PC-9 (cell line): ENCODE data around the gene HS3ST4. TPM values are rescaled to one million over a fixed set of nuclear protein-coding genes. Genes with fewer than 3 reads are reported as not detected.

Experiments used
- BruUV-seq: library from RNA; stranded (reverse); fragments of 400-500 nt; replicated peaks from 2 replicates; lab custom pipeline; 2021; lab: Mats Ljungman, UMichigan
- CTCF ChIA-PET: fragments of 300-600 bp; sonication (Branson Sonifier 250); formaldehyde crosslinking; loops from one replicate; lab custom pipeline; 2022; ENCODE audit warnings: antibody characterized with exemption; lab: Charles Lee
- POLR2A ChIA-PET: fragments of 300-600 bp; sonication (Branson Sonifier 250); formaldehyde crosslinking; loops from one replicate; lab custom pipeline; 2022; ENCODE audit warnings: antibody characterized with exemption; ENCODE audit not compliant: unreplicated experiment; lab: Charles Lee
- DNase-seq, 2 experiments: peaks; one replicate each; pipeline versions ENCODE4 v3.0.0 to v3.0.0-alpha.2; 2015 to 2022; ENCODE audit warnings: mixed read lengths in 1 of 2
- H2AFZ ChIP-seq: fragments of 200-600 bp; sonication (generic); 2 replicates; pipeline ENCODE4 v1.8.1; 2017; ENCODE audit warnings: antibody characterized with exemption
- H3F3A ChIP-seq: fragments of 200-600 bp; sonication (generic); 2 replicates; pipeline ENCODE4 v1.8.1; 2017; ENCODE audit warnings: antibody characterized with exemption, mild to moderate bottlenecking, low read depth; ENCODE audit not compliant: insufficient read depth
- H3K27ac ChIP-seq: fragments of 200-600 bp; sonication (generic); 2 replicates; pipeline ENCODE4 v1.6.1; 2016; ENCODE audit warnings: mixed run types
- H3K27me3 ChIP-seq: fragments of 200-600 bp; sonication (generic); 2 replicates; pipeline ENCODE4 v1.6.1; 2016; ENCODE audit warnings: low read depth, mixed run types; ENCODE audit not compliant: insufficient read depth
- H3K36me3 ChIP-seq: fragments of 200-600 bp; sonication (generic); 2 replicates; pipeline ENCODE4 v1.6.1; 2016; ENCODE audit warnings: low read depth, mixed run types
- H3K4me1 ChIP-seq: fragments of 200-600 bp; sonication (generic); replicated peaks from 2 replicates; pipeline ENCODE4 v1.6.1; 2016; ENCODE audit warnings: mixed run types; ENCODE audit not compliant: insufficient read depth
- H3K4me2 ChIP-seq: fragments of 200-600 bp; sonication (generic); 2 replicates; pipeline ENCODE4 v1.6.1; 2017; ENCODE audit warnings: mixed run types
- H3K4me3 ChIP-seq: fragments of 200-600 bp; sonication (generic); 2 replicates; pipeline ENCODE4 v1.6.1; 2016; ENCODE audit warnings: mixed run types
- H3K79me2 ChIP-seq: fragments of 200-600 bp; sonication (generic); 2 replicates; pipeline ENCODE4 v1.6.1; 2017; ENCODE audit warnings: low read depth, mixed run types
- H3K9me2 ChIP-seq: fragments of 200-600 bp; sonication (generic); 2 replicates; pipeline ENCODE4 v1.8.1; 2017; ENCODE audit warnings: mild to moderate bottlenecking; ENCODE audit not compliant: insufficient read depth
- H3K9me3 ChIP-seq: fragments of 200-600 bp; sonication (generic); 2 replicates; pipeline ENCODE4 v1.8.1; 2016; ENCODE audit warnings: low read depth; ENCODE audit not compliant: insufficient read depth
- H4K20me1 ChIP-seq: fragments of 200-600 bp; sonication (generic); 2 replicates; pipeline ENCODE4 v1.8.1; 2017; ENCODE audit not compliant: insufficient read depth
- EZH2 ChIP-seq: fragments of 200-600 bp; sonication (generic); IDR thresholded peaks from 2 replicates; pipeline ENCODE4 v1.8.0; 2017; ENCODE audit warnings: antibody characterized with exemption, low read depth
- intact Hi-C: fragments of 100-400 bp; cut with micrococcal nuclease; formaldehyde crosslinking; loops from one replicate; pipeline ENCODE4 v1.10.0; 2022; ENCODE audit not compliant: unreplicated experiment
- total RNA-seq: library from RNA; stranded (reverse); gene quantifications from 2 replicates; pipeline ENCODE4 v1.2.3, GENCODE V29; 2021
- TF ChIP-seq, protein P1 (sequence below): fragments of 200-600 bp; sonication (generic); conservative IDR thresholded peaks from 2 replicates; pipeline ENCODE4 v1.6.1; 2017; ENCODE audit warnings: mixed run types, antibody characterized with exemption, mild to moderate bottlenecking, moderate library complexity

HS3ST4 gene
- total RNA-seq, 1 experiment from 2014 or later = not detected

GRCh38 chr16:26128296-26128695, 436.5 kb downstream of the HS3ST4 start:
- Histone ChIP-seq H3K27ac (no peak overlapping the region), H4K20me1 (no peaks in the 10 kb centered on the region), H3K4me2 (no peak overlapping the region), H3K4me3 (no peak overlapping the region), H3K4me1 (no peaks in the 10 kb centered on the region), H3K36me3 (no peaks in the 10 kb centered on the region), H3K9me2 (no peaks in the 10 kb centered on the region), H3K27me3 (no peaks in the 10 kb centered on the region), H3K79me2 (no peaks in the 10 kb centered on the region), H3F3A (no peaks in the 10 kb centered on the region), H3K9me3 (no peaks in the 10 kb centered on the region), H2AFZ (no peak overlapping the region)
- ChIA-PET CTCF (no interaction called here), POLR2A (no interaction called here)
- no peak for TF ChIP-seq EZH2
- TF ChIP-seq, protein P1, sequence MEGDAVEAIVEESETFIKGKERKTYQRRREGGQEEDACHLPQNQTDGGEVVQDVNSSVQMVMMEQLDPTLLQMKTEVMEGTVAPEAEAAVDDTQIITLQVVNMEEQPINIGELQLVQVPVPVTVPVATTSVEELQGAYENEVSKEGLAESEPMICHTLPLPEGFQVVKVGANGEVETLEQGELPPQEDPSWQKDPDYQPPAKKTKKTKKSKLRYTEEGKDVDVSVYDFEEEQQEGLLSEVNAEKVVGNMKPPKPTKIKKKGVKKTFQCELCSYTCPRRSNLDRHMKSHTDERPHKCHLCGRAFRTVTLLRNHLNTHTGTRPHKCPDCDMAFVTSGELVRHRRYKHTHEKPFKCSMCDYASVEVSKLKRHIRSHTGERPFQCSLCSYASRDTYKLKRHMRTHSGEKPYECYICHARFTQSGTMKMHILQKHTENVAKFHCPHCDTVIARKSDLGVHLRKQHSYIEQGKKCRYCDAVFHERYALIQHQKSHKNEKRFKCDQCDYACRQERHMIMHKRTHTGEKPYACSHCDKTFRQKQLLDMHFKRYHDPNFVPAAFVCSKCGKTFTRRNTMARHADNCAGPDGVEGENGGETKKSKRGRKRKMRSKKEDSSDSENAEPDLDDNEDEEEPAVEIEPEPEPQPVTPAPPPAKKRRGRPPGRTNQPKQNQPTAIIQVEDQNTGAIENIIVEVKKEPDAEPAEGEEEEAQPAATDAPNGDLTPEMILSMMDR = no peak
- DNase-seq = no peak
- intact Hi-C loops = no loop called here
- no TSS peak for BruUV-seq

- Histone ChIP-seq H3K27ac (no peak overlapping the region), H3K36me3 (no peaks in the 10 kb centered on the region), H3K9me3 (no peaks in the 10 kb centered on the region), H2AFZ (no peak overlapping the region), H3K4me1 (no peaks in the 10 kb centered on the region), H3K9me2 (no peaks in the 10 kb centered on the region), H3K4me3 (no peak overlapping the region), H3K4me2 (no peak overlapping the region), H3K27me3 (no peaks in the 10 kb centered on the region), H3K79me2 (no peaks in the 10 kb centered on the region), H4K20me1 (no peaks in the 10 kb centered on the region), H3F3A (no peaks in the 10 kb centered on the region)
- DNase-seq = no peak
- POLR2A ChIA-PET = no interaction called here
- BruUV-seq = no TSS peak
- intact Hi-C loops = loop anchor here (10.0 kb wide), 1 partner anchor 65 kb away; no protein-coding TSS in a partner anchor
- TF ChIP-seq, protein P1 = no peak
- no peak for TF ChIP-seq EZH2
- CTCF ChIA-PET = no interaction called here
These were observed 438.2 kb downstream of the HS3ST4 start for GRCh38 chr16:26129997-26130396.

- H3K9me3 ChIP-seq = no peaks in the 10 kb centered on the region
These were observed 441.8 kb downstream of the HS3ST4 start for GRCh38 chr16:26133416-26134093.

More at GRCh38 chr16:26133416-26134093, 441.8 kb downstream of the HS3ST4 start:
- Histone ChIP-seq H3K4me3 (no peak overlapping the region), H3K27ac (no peak overlapping the region), H4K20me1 (no peaks in the 10 kb centered on the region), H3K36me3 (no peaks in the 10 kb centered on the region), H3K27me3 (peaks cover 7% of the 10 kb centered on the region; the same call in 1 of the 2 replicates), H3K4me2 (no peak overlapping the region), H2AFZ (no peak overlapping the region), H3K79me2 (no peaks in the 10 kb centered on the region), H3K4me1 (no peaks in the 10 kb centered on the region), H3K9me2 (no peaks in the 10 kb centered on the region), H3F3A (no peaks in the 10 kb centered on the region)
- intact Hi-C loops = loop anchor here (10.0 kb wide), 1 partner anchor 61 kb away; no protein-coding TSS in a partner anchor
- CTCF ChIA-PET = no interaction called here
- no peak for DNase-seq
- no peak for TF ChIP-seq EZH2
- TF ChIP-seq, protein P1 = no peak
- POLR2A ChIA-PET = no interaction called here
- BruUV-seq = no TSS peak
